Measurements from ENCODE around the gene DHRSX. TPM values are rescaled to one million over a fixed set of nuclear protein-coding genes. Genes with fewer than 3 reads are reported as not detected.

DHRSX gene
- total RNA-seq, 2 donors from 2014 or later = 11.6 to 14.2 TPM

DNA sequence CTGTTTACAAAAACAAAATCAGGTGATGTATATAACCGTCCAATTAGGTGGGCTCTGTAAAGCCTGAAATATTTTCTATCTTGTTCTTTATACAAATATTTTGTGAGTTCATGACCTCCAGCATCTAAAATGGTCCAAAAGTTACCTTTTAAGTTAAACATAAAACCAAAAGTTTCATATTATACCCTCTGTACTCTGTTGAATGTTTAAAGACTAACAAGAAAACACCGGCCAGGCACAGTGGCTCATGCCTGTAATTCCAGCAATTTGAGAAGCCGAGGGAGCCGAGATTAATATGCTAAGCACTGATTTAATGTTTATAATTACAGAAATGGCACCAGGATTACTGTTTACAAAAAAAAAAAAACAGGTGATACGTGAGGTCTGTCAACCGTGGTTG, 328.4 kb downstream of the DHRSX start:
- Mint-ChIP-seq H3K4me3 (no peak overlapping the region), H3K36me3 (ENCODE audit: low read depth) (no peaks in the 10 kb centered on the region), H3K4me1 (no peaks in the 10 kb centered on the region), H3K27me3 (no peaks in the 10 kb centered on the region), H3K27ac (no peak overlapping the region)
- no peak for ATAC-seq
- peaks cover 8% of the 10 kb centered on the region for H3K9me3 ChIP-seq (ENCODE audit: control insufficient read depth, low read length, poor library complexity, severe bottlenecking)
- DNase-seq = no peak

Other genes starting within 250 kb of the DHRSX start
- gene ZBED1, start within 50 bp of the DHRSX start, total RNA-seq = 10 to 100 TPM; 19.8 to 19.9 TPM
- 100 to 1,000 TPM; 227 to 275 TPM for gene CD99, start 190.3 kb upstream of the DHRSX start, total RNA-seq